Omental fat pad (tissue), 4 donors: ENCODE measurements around the gene GALNT10. TPM values are rescaled to one million over a fixed set of nuclear protein-coding genes. Genes with fewer than 3 reads are reported as not detected.

ENCODE experiments used
- ATAC-seq: fragments of 150-250 bp; one replicate; pipeline ENCODE4 v1.9.1; 2016; ENCODE audit warnings: mild to moderate bottlenecking, moderate library complexity; ENCODE audit not compliant: low FRiP score
- DNase-seq: peaks from one replicate; pipeline ENCODE4 v3.0.0-alpha.2; 2019; ENCODE audit warnings: low spot score
- small RNA-seq: library from RNA; depleted of rRNA; stranded (forward); fragments of <200 nt; gene quantifications from one replicate; pipeline ENCODE3, GENCODE V24; 2016
- total RNA-seq, 4 donors: library from RNA; depleted of rRNA; stranded (reverse); fragments of >200 nt; gene quantifications; one replicate each; pipeline ENCODE4 v1.1.0, GENCODE V29; 2016
- TF ChIP-seq, protein P1 (sequence below), 3 donors: fragments of 450-650 bp; IDR thresholded peaks; one replicate each; pipeline ENCODE4 v1.5.1; 2016 to 2017; ENCODE audit warnings: antibody characterized with exemption in 3 of 3, mild to moderate bottlenecking in 3 of 3, moderate library complexity in 2 of 3

The GALNT10 gene
- total RNA-seq, 4 donors from 2014 or later = 21.3 to 49.7 (median 27.2) TPM

GRCh38 chr5:154464438-154464837 lies 273.9 kb downstream of the GALNT10 start:
- no peak for DNase-seq
- ATAC-seq = no peak
- TF ChIP-seq, protein P1, sequence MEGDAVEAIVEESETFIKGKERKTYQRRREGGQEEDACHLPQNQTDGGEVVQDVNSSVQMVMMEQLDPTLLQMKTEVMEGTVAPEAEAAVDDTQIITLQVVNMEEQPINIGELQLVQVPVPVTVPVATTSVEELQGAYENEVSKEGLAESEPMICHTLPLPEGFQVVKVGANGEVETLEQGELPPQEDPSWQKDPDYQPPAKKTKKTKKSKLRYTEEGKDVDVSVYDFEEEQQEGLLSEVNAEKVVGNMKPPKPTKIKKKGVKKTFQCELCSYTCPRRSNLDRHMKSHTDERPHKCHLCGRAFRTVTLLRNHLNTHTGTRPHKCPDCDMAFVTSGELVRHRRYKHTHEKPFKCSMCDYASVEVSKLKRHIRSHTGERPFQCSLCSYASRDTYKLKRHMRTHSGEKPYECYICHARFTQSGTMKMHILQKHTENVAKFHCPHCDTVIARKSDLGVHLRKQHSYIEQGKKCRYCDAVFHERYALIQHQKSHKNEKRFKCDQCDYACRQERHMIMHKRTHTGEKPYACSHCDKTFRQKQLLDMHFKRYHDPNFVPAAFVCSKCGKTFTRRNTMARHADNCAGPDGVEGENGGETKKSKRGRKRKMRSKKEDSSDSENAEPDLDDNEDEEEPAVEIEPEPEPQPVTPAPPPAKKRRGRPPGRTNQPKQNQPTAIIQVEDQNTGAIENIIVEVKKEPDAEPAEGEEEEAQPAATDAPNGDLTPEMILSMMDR (IDR thresholded peaks at IDR 0.05) = no peak

- TF ChIP-seq, protein P1 (IDR thresholded peaks at IDR 0.05) = no peak
- DNase-seq (no peak), ATAC-seq (no peak)
These were observed 274.6 kb downstream of the GALNT10 start for GRCh38 chr5:154465169-154465568.

GRCh38 chr5:154466147-154466546 lies 275.6 kb downstream of the GALNT10 start:
- ATAC-seq = no peak
- DNase-seq = no peak

GRCh38 chr5:154466671-154467070 lies 276.1 kb downstream of the GALNT10 start:
- no peak for ATAC-seq
- no peak for DNase-seq
- TF ChIP-seq, protein P1 (IDR thresholded peaks at IDR 0.05) = no peak

More at GRCh38 chr5:154466147-154466546, 275.6 kb downstream of the GALNT10 start:
- TF ChIP-seq, protein P1 (IDR thresholded peaks at IDR 0.05) = no peak

GRCh38 chr5:154467655-154468354 lies 277.3 kb downstream of the GALNT10 start:
- peak; percentile 84 for DNase-seq
- TF ChIP-seq, protein P1 (IDR thresholded peaks at IDR 0.05) = peak in 1 of 3 donors; percentile 41
- peak; percentile 74 for ATAC-seq

DNA sequence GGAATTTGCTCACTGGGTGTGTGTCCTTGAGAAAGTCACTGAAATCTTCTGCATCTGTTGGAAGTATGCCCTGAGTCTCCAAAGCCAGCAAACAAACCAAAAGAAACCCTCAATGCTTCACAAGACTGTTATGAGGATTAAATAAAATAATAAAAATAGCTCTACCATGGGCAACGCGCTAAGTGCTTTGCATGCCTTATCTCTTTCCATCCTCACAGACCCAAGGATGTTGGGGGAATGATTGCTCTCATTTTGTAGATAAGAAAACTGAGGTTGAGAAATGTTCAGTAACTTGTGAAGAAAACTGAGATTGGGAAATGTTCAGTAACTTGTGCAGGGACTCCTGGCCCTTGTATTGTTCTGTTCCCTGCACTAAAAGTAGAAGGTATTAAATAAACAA lies 279.6 kb downstream of the GALNT10 start:
- DNase-seq (no peak), ATAC-seq (no peak)
- TF ChIP-seq, protein P1 (IDR thresholded peaks at IDR 0.05) = no peak

Small RNAs within 50 kb of the gene (small RNA-seq; reads per million reads assigned to genes)
- gene MIR1294 (not detected), gene RN7SL655P (not detected)

Other genes starting within 250 kb of the GALNT10 start
- gene FAM114A2, start 151.8 kb upstream of the GALNT10 start, total RNA-seq = 10 to 100 TPM; 13.2 to 21.1 (median 17.8) TPM
- gene MFAP3, start 151.8 kb upstream of the GALNT10 start, total RNA-seq = 10 to 100 TPM; 33.1 to 99.6 (median 43.1) TPM